SJCRH30 (cell line): ENCODE data around the gene OXTR. TPM values are rescaled to one million over a fixed set of nuclear protein-coding genes. Genes with fewer than 3 reads are reported as not detected.

Experiments
- DNase-seq, 2 experiments: peaks; one replicate each; pipeline ENCODE4 v3.0.0-alpha.2; 2015 to 2020
- H3K27ac ChIP-seq: fragments of 250-450 bp; sonication (Bioruptor Pico); 2 replicates; pipeline ENCODE4 v1.5.1; 2020; ENCODE audit warnings: mild to moderate bottlenecking, moderate library complexity
- H3K27me3 ChIP-seq: fragments of 250-450 bp; sonication (Bioruptor Pico); 2 replicates; pipeline ENCODE4 v1.5.1; 2020; ENCODE audit warnings: mild to moderate bottlenecking, moderate library complexity
- H3K36me3 ChIP-seq: fragments of 250-450 bp; sonication (Bioruptor Pico); 2 replicates; pipeline ENCODE4 v1.5.1; 2020; ENCODE audit warnings: mild to moderate bottlenecking, moderate library complexity
- H3K4me1 ChIP-seq: fragments of 250-450 bp; sonication (Bioruptor Pico); 2 replicates; pipeline ENCODE4 v1.5.1; 2020; ENCODE audit warnings: mild to moderate bottlenecking, moderate library complexity
- H3K4me3 ChIP-seq: fragments of 250-450 bp; sonication (Bioruptor Pico); 2 replicates; pipeline ENCODE4 v1.5.1; 2020; ENCODE audit warnings: mild to moderate bottlenecking, moderate library complexity
- H3K9me3 ChIP-seq: fragments of 250-450 bp; sonication (Bioruptor Pico); replicated peaks from 2 replicates; pipeline ENCODE4 v1.5.1; 2020; ENCODE audit warnings: mild to moderate bottlenecking, moderate library complexity
- total RNA-seq: library from RNA; depleted of rRNA; stranded (reverse); fragments of >200 nt; shearing (Covaris generic); gene quantifications from 2 replicates; pipeline ENCODE4 v1.2.3, GENCODE V29; 2014

Gene OXTR
- total RNA-seq, 1 experiment from 2014 or later, result 1.7 TPM

GRCh38 chr3:8777201-8777977, 8.0 kb upstream of the OXTR start:
- Histone ChIP-seq H3K27ac (no peak overlapping the region), H3K9me3 (no peaks in the 10 kb centered on the region), H3K4me1 (no peaks in the 10 kb centered on the region), H3K4me3 (no peak overlapping the region), H3K27me3 (no peaks in the 10 kb centered on the region), H3K36me3 (no peaks in the 10 kb centered on the region)
- no peak for DNase-seq

GRCh38 chr3:8776406-8776805, 7.0 kb upstream of the OXTR start:
- Histone ChIP-seq H3K9me3 (no peaks in the 10 kb centered on the region), H3K27ac (no peak overlapping the region), H3K4me1 (no peaks in the 10 kb centered on the region), H3K27me3 (no peaks in the 10 kb centered on the region), H3K36me3 (no peaks in the 10 kb centered on the region), H3K4me3 (no peak overlapping the region)
- no peak for DNase-seq

- H3K36me3 ChIP-seq, result no peaks in the 10 kb centered on the region
- H3K27ac ChIP-seq, result no peak overlapping the region
- no peaks in the 10 kb centered on the region for H3K4me1 ChIP-seq
- no peak overlapping the region for H3K4me3 ChIP-seq
- DNase-seq, result no peak
- H3K9me3 ChIP-seq, result no peaks in the 10 kb centered on the region
- no peaks in the 10 kb centered on the region for H3K27me3 ChIP-seq
Measured at GRCh38 chr3:8775602-8776001, 6.2 kb upstream of the OXTR start.

GRCh38 chr3:8775181-8775580, 5.8 kb upstream of the OXTR start:
- H3K27ac ChIP-seq, result no peak overlapping the region
- no peak for DNase-seq
- H3K4me3 ChIP-seq, result no peak overlapping the region
- H3K27me3 ChIP-seq, result no peaks in the 10 kb centered on the region
- no peaks in the 10 kb centered on the region for H3K4me1 ChIP-seq
- H3K9me3 ChIP-seq, result no peaks in the 10 kb centered on the region
- H3K36me3 ChIP-seq, result no peaks in the 10 kb centered on the region

DNA sequence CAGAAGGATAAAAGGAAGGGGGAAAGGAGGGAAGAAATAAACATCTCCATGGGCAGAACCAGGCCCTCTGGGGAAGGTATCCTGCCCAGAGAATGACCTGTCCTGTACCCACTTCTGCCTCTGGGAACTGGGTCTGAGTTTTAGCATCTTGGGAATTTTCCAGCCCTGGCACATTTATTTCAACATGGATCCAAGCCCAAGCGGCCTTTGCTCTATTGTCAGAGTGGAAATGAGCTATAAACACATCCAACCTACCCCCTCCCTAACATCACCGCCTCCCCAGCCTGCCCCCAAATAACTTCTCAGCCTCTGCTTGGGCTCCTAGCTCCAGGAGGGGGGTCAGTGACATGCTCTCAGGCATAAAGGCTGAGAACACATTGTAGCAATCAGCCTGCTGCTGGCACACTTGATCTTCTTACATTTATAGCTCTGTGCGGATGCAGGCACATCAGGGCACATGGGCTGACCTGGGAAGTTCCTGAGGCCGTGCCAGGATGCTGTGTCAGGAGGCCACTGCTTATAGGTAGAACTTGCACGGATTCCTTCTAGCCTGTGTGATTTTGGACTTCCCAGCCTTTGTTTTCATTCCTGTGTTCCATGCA, 4.6 kb upstream of the OXTR start:
- H3K4me1 ChIP-seq, result no peaks in the 10 kb centered on the region
- no peak overlapping the region for H3K4me3 ChIP-seq
- H3K27me3 ChIP-seq, result no peaks in the 10 kb centered on the region
- 0 out of 2 replicates have a peak, but pooled peaks cover 3% of the 10 kb centered on the region for H3K9me3 ChIP-seq
- no peak for DNase-seq
- no peaks in the 10 kb centered on the region for H3K36me3 ChIP-seq
- no peak overlapping the region for H3K27ac ChIP-seq

GRCh38 chr3:8768364-8769087, 887 bp downstream of the OXTR start:
- no peaks in the 10 kb centered on the region for H3K4me1 ChIP-seq
- H3K36me3 ChIP-seq, result no peaks in the 10 kb centered on the region
- H3K4me3 ChIP-seq, result no peak overlapping the region
- DNase-seq, result no peak
- H3K27me3 ChIP-seq, result no peaks in the 10 kb centered on the region
- 0 out of 2 replicates have a peak, but pooled peaks cover 3% of the 10 kb centered on the region for H3K9me3 ChIP-seq
- H3K27ac ChIP-seq, result no peak overlapping the region

DNA sequence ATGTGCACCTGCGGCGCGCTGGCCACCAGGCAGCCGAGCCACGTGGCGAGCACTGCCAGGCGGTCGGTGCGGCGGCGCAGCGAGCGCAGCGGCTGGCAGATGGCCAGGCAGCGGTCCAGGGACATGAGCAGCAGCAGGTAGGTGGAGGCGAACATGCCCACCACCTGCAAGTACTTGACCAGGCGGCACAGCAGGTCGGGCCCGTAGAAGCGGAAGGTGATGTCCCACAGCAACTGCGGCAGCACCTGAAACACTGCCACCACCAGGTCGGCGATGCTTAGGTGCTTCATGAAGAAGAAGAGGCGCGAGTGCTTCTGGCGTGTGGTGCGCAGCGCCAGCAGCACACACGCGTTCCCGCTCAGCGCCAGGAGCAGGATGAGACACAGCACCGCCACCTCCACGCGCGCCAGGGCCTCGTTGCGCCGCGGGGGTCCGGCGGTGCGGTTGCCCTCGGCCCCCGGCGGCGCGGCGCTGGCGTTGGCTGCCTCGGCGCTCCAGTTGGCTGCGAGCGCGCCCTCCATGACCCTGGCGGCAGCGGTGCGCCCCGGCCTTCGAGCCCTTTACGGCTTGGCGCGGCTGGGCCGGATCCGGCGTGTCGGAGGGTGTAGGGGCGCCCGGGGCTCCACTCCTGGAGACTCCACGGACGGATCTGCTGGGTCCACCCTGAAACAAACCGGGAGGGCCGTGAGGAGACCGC, 1.6 kb downstream of the OXTR start:
- 0 out of 2 replicates have a peak, but pooled peaks cover 3% of the 10 kb centered on the region for H3K9me3 ChIP-seq
- H3K36me3 ChIP-seq, result no peaks in the 10 kb centered on the region
- no peaks in the 10 kb centered on the region for H3K4me1 ChIP-seq
- no peak overlapping the region for H3K27ac ChIP-seq
- no peak overlapping the region for H3K4me3 ChIP-seq
- no peaks in the 10 kb centered on the region for H3K27me3 ChIP-seq
- no peak for DNase-seq

DNA sequence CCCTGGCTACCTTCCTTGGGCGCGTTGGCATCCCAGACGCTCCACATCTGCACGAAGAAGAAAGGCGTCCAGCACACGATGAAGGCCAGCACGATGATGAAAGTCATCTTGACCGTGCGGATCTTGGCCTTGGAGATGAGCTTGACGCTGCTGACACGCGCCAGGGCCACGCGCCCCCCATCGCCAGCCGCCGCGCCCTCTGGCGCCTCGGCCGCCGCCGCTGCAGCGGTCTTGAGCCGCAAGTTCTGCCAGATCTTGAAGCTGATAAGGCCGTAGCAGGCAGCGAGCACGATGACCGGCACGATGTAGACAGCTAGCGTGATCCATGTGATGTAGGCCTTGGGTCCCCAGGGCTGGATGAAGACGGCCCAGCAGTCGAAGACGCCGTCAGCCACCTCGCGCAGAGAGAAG, 2.2 kb downstream of the OXTR start:
- 0 out of 2 replicates have a peak, but pooled peaks cover 3% of the 10 kb centered on the region for H3K9me3 ChIP-seq
- no peak for DNase-seq
- no peaks in the 10 kb centered on the region for H3K4me1 ChIP-seq
- no peaks in the 10 kb centered on the region for H3K27me3 ChIP-seq
- no peaks in the 10 kb centered on the region for H3K36me3 ChIP-seq
- H3K4me3 ChIP-seq, result no peak overlapping the region
- H3K27ac ChIP-seq, result no peak overlapping the region

- DNase-seq, result no peak
- H3K9me3 ChIP-seq, result 0 out of 2 replicates have a peak, but pooled peaks cover 3% of the 10 kb centered on the region
- H3K4me1 ChIP-seq, result no peaks in the 10 kb centered on the region
- H3K4me3 ChIP-seq, result no peak overlapping the region
- H3K36me3 ChIP-seq, result no peaks in the 10 kb centered on the region
- H3K27ac ChIP-seq, result no peak overlapping the region
- H3K27me3 ChIP-seq, result no peaks in the 10 kb centered on the region
Measured at GRCh38 chr3:8766148-8766547, 3.3 kb downstream of the OXTR start.

DNA sequence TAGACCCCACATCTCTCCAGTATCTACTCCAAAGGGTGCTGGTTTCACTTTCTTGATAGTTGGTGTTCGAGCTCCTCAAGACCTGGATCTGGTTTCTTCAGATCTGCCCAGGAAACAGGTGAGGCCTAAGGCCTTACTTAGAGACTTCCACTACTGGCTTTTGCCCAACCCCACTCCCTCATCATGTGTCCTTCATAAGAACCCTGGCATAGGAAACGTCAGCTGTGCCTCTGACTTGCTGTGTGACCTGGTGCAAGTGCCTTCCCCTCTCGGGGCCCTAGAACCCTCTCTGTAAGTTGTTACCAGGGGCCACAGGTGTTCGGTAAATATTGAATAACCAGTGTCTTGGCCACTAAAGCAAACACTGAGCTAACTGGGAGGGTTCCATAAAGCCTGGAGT, 3.9 kb downstream of the OXTR start:
- no peak overlapping the region for H3K4me3 ChIP-seq

DNA sequence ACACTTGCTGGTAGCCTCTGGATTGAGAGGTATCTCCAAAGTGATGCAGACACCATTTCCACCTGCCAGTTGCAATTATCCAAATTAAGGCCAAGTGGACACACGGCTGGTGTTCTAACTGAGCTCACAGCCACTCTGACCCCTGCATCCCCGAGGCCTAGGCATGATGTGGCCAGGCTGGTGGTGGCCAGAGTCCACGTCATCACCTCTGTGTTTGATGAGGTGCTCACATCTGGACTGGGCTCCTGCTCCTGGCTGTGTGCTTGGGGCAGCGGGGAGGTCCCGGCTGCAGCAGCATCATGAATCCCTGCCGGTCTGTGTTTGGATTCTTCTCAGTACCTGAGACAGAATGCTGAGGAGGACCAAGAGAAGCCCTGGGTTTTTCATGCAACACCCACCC, 4.9 kb downstream of the OXTR start:
- Histone ChIP-seq H3K36me3 (no peaks in the 10 kb centered on the region), H3K9me3 (no peaks in the 10 kb centered on the region), H3K4me1 (peaks cover 1% of the 10 kb centered on the region; the same call in 1 of the 2 replicates), H3K27me3 (no peaks in the 10 kb centered on the region), H3K4me3 (no peak overlapping the region), H3K27ac (no peak overlapping the region)
- DNase-seq, result no peak

More for the DNA sequence above, 3.9 kb downstream of the OXTR start:
- no peaks in the 10 kb centered on the region for H3K4me1 ChIP-seq
- H3K27me3 ChIP-seq, result no peaks in the 10 kb centered on the region
- 0 out of 2 replicates have a peak, but pooled peaks cover 3% of the 10 kb centered on the region for H3K9me3 ChIP-seq
- no peaks in the 10 kb centered on the region for H3K36me3 ChIP-seq
- no peak for DNase-seq
- H3K27ac ChIP-seq, result no peak overlapping the region

- no peak for DNase-seq
- H3K27ac ChIP-seq, result no peak overlapping the region
- H3K27me3 ChIP-seq, result no peaks in the 10 kb centered on the region
- peaks cover 19% of the 10 kb centered on the region for H3K4me1 ChIP-seq
- H3K36me3 ChIP-seq, result no peaks in the 10 kb centered on the region
- no peaks in the 10 kb centered on the region for H3K9me3 ChIP-seq
- H3K4me3 ChIP-seq, result no peak overlapping the region
Measured at GRCh38 chr3:8762607-8763377, 6.6 kb downstream of the OXTR start.

DNA sequence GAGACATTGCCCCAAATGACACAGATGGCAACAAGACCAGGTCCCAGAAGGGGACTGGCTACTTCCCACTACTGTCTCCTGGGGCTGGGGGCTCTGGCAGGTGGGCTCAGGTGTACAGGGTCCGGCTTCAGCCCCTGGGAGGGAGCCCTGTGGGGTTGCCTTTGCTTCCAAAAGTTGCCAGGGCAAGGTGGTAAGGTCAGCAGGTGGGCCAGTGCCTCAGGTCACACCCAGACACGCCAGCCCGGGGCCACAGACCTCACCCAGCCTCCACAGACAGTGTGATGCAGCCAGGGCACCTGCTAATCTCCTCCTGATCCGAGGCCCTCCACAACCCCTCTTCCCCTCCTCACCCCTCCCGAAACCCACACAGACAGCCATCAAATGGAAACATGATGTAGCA, 7.5 kb downstream of the OXTR start:
- DNase-seq, result no peak
- no peaks in the 10 kb centered on the region for H3K27me3 ChIP-seq
- no peak overlapping the region for H3K27ac ChIP-seq
- H3K36me3 ChIP-seq, result no peaks in the 10 kb centered on the region
- H3K4me3 ChIP-seq, result no peak overlapping the region
- peaks cover 22% of the 10 kb centered on the region for H3K4me1 ChIP-seq
- no peaks in the 10 kb centered on the region for H3K9me3 ChIP-seq

DNA sequence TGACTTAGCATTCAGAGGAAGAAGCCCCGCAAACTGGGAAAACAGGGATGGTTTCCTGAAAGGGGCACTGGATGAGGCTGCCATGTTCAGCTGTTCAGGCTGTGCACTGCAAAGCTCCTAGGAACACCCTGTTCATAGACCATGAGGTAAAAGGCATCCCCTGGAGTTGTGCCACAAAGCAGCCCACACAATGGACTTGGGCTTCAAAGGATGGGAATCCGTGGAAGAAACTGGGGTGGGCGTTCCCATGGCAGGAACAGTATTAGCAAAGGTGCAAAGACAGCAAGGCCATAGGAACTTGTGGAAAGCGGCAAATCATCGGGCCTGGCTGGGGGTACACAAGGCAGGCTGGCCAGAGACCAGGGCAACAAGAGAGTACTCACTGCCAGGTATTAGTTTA, 8.9 kb downstream of the OXTR start:
- no peaks in the 10 kb centered on the region for H3K36me3 ChIP-seq
- H3K4me3 ChIP-seq, result no peak overlapping the region
- H3K9me3 ChIP-seq, result no peaks in the 10 kb centered on the region
- no peaks in the 10 kb centered on the region for H3K27me3 ChIP-seq
- H3K4me1 ChIP-seq, result peaks cover 22% of the 10 kb centered on the region
- no peak for DNase-seq
- no peak overlapping the region for H3K27ac ChIP-seq
